Trophoblast cell (in vitro differentiated cells and primary cell): ENCODE data around the gene NHSL1.

Source experiments
- DNase-seq, 2 donors: peaks; one replicate each; pipeline ENCODE4 v3.0.0-alpha.2; 2016
- H2AFZ ChIP-seq: 2 replicates; pipeline ENCODE4 v1.6.1; 2013; ENCODE audit warnings: low read length, moderate library complexity, mild to moderate bottlenecking; ENCODE audit not compliant: insufficient read depth, poor library complexity
- H2AK5ac ChIP-seq: 2 replicates; pipeline ENCODE4 v1.6.1; 2013; ENCODE audit warnings: mild to moderate bottlenecking, low read length
- H2BK120ac ChIP-seq: 2 replicates; pipeline ENCODE4 v1.6.1; 2013; ENCODE audit warnings: low read length, mild to moderate bottlenecking, moderate library complexity; ENCODE audit not compliant: insufficient read depth, poor library complexity
- H2BK12ac ChIP-seq: 2 replicates; pipeline ENCODE4 v1.6.1; 2013; ENCODE audit warnings: mild to moderate bottlenecking, low read length, moderate library complexity
- H2BK5ac ChIP-seq: 2 replicates; pipeline ENCODE4 v1.6.1; 2013; ENCODE audit warnings: low read length, low read depth, moderate library complexity, mild to moderate bottlenecking; ENCODE audit not compliant: poor library complexity
- H3K14ac ChIP-seq: 2 replicates; pipeline ENCODE4 v1.6.1; 2013; ENCODE audit warnings: mild to moderate bottlenecking, low read length
- H3K18ac ChIP-seq: 2 replicates; pipeline ENCODE4 v1.6.1; 2013; ENCODE audit warnings: mild to moderate bottlenecking, low read length
- H3K23ac ChIP-seq: 2 replicates; pipeline ENCODE4 v1.6.1; 2013; ENCODE audit warnings: low read length
- H3K27ac ChIP-seq: 2 replicates; pipeline ENCODE4 v1.5.1; 2013; ENCODE audit warnings: low read depth, mild to moderate bottlenecking, inconsistent platforms, low read length, moderate library complexity
- H3K27me3 ChIP-seq: 2 replicates; pipeline ENCODE4 v1.6.1; 2013; ENCODE audit warnings: inconsistent platforms, mild to moderate bottlenecking, low read length, moderate library complexity; ENCODE audit not compliant: insufficient read depth
- H3K36me3 ChIP-seq, 2 experiments: 1 replicate in 1 of 2; 2 replicates in 1 of 2; pipeline ENCODE4 v1.6.1; 2013; ENCODE audit warnings: low read length in 2 of 2, mild to moderate bottlenecking in 2 of 2, moderate library complexity in 1 of 2; ENCODE audit not compliant: insufficient read depth in 2 of 2, control insufficient read depth in 1 of 2
- H3K4ac ChIP-seq: 2 replicates; pipeline ENCODE4 v1.6.1; 2013; ENCODE audit warnings: low read depth, mild to moderate bottlenecking, low read length, moderate library complexity
- H3K4me1 ChIP-seq, 2 experiments: 1 replicate in 1 of 2; 2 replicates in 1 of 2; pipeline ENCODE4 v1.6.1; 2013; ENCODE audit warnings: low read length in 2 of 2, mild to moderate bottlenecking in 2 of 2, moderate library complexity in 1 of 2; ENCODE audit not compliant: insufficient read depth in 2 of 2, control insufficient read depth in 1 of 2
- H3K4me2 ChIP-seq: 2 replicates; pipeline ENCODE4 v1.6.1; 2013; ENCODE audit warnings: inconsistent platforms, mild to moderate bottlenecking, low read length, moderate library complexity
- H3K4me3 ChIP-seq: 2 replicates; pipeline ENCODE4 v1.5.1; 2013; ENCODE audit warnings: mild to moderate bottlenecking, low read depth, low read length, inconsistent platforms
- H3K79me1 ChIP-seq: one replicate; pipeline ENCODE4 v1.6.1; 2013; ENCODE audit warnings: low read length
- H3K79me2 ChIP-seq: 2 replicates; pipeline ENCODE4 v1.6.1; 2013; ENCODE audit warnings: low read length, mild to moderate bottlenecking; ENCODE audit not compliant: control insufficient read depth, insufficient read depth, poor library complexity
- H3K9ac ChIP-seq: 2 replicates; pipeline ENCODE4 v1.6.1; 2013; ENCODE audit warnings: mild to moderate bottlenecking, low read length
- H3K9me3 ChIP-seq: 2 replicates; pipeline ENCODE4 v1.6.1; 2013; ENCODE audit warnings: low read depth, mild to moderate bottlenecking, control low read depth, inconsistent platforms, low read length; ENCODE audit not compliant: insufficient read depth
- H4K12ac ChIP-seq: 2 replicates; pipeline ENCODE4 v1.6.1; 2013; ENCODE audit warnings: low read depth, mild to moderate bottlenecking, low read length, moderate library complexity
- H4K8ac ChIP-seq: 2 replicates; pipeline ENCODE4 v1.6.1; 2013; ENCODE audit warnings: low read depth, mild to moderate bottlenecking, low read length, moderate library complexity
- H4K91ac ChIP-seq: one replicate; pipeline ENCODE4 v1.6.1; 2013; ENCODE audit warnings: low read depth, mild to moderate bottlenecking, low read length, moderate library complexity
- WGBS: extraction: QIAGEN DNeasy Blood & Tissue Kit; methylation state at CpG from one replicate; pipeline ENCODE4 v1.1.7; 2013; ENCODE audit warnings: missing lambda C conversion rate; ENCODE audit not compliant: insufficient read length, insufficient coverage; ENCODE audit errors: extremely low coverage; 5-methylcytosine and 5-hydroxymethylcytosine counted together

Gene NHSL1

DNA sequence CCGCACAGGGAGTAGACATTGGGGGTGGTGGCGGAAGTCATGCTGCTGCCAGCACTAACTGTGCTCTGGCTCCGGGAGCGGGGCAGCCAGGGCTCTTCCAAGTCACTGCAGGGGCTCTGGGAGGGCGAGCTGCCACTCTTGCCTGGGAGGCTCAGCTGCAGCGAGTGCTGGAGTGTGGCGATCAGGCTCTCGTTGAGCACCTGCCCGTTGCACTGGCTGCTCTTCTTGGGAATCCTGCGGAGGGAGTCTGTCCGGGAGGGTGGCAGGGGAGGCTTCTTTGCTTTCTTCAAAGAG is 67.3 kb downstream of the NHSL1 start:
- no peak overlapping the region for H2BK120ac ChIP-seq
- H4K8ac ChIP-seq, result no peak overlapping the region
- H3K79me2 ChIP-seq, result no peaks in the 10 kb centered on the region
- H3K36me3 ChIP-seq, result peaks cover 32 to 36% of the 10 kb centered on the region in 2 experiments
- H2AFZ ChIP-seq, result no peak overlapping the region
- no peak overlapping the region for H4K12ac ChIP-seq
- H2BK12ac ChIP-seq, result no peak overlapping the region
- no CpG with 5 or more reads among the region's 11 CpGs for WGBS
- no peak overlapping the region for H2AK5ac ChIP-seq
- H3K4me1 ChIP-seq, result no peaks in the 10 kb centered on the region
- no peak overlapping the region for H3K14ac ChIP-seq
- no peak overlapping the region for H2BK5ac ChIP-seq
- H3K9me3 ChIP-seq, result peaks cover 1% of the 10 kb centered on the region
- H3K27ac ChIP-seq, result no peak overlapping the region
- H3K9ac ChIP-seq, result no peak overlapping the region
- no peaks in the 10 kb centered on the region for H3K79me1 ChIP-seq
- H4K91ac ChIP-seq, result no peak overlapping the region
- no peak overlapping the region for H3K23ac ChIP-seq
- no peaks in the 10 kb centered on the region for H3K27me3 ChIP-seq
- no peak overlapping the region for H3K18ac ChIP-seq
- no peak overlapping the region for H3K4me3 ChIP-seq
- no peak overlapping the region for H3K4me2 ChIP-seq
- H3K4ac ChIP-seq, result no peak overlapping the region
- no peak for DNase-seq

DNA sequence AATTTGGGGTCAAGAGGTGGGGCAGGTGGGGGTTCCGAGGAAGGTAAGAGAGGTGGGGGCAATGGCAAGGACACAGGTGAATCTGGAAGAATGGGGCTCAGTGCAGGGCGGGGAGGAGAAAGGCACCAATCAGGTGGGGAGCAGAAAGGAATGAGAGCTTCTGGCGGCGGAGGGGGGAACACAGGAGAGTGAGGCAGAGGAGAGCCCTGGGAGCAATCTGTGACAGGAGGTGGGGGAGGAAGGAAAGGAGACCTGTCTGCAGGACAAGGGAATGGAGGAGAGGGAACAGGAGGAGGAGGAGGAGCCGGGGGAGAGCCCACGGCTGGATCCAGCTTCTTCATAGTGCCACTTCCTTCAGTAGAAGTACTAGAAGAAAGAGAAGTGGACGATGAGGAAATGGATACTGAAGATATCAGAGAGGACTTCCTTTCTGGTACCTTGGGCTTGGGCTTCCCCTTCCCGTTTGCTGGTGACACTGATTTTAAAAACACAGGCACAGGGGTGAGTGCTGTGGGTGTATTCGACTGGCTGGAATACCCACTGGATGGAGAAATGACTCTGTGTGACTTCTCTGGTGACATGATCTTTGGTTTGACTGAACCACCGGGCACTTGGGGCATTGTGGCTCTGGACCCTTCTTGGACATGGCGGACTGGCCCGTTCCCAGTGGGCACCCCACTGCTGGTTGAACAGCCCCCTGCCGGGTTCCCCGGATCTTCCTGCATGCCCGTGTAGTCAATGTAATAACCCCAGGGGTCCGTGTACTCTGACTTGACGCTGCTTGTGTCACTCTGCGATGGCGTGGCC is 67.8 kb downstream of the NHSL1 start:
- Histone ChIP-seq H3K18ac (no peak overlapping the region), H2BK120ac (no peak overlapping the region), H3K4me3 (no peak overlapping the region), H3K79me2 (no peaks in the 10 kb centered on the region), H2AFZ (no peak overlapping the region), H4K91ac (no peak overlapping the region), H3K9me3 (peaks cover 1% of the 10 kb centered on the region), H3K27me3 (no peaks in the 10 kb centered on the region), H3K4me1 (no peaks in the 10 kb centered on the region), H3K9ac (no peak overlapping the region), H3K23ac (no peak overlapping the region), H3K4ac (no peak overlapping the region), H2BK5ac (no peak overlapping the region), H2BK12ac (no peak overlapping the region), H2AK5ac (no peak overlapping the region), H4K8ac (no peak overlapping the region), H3K14ac (no peak overlapping the region), H3K79me1 (no peaks in the 10 kb centered on the region), H3K36me3 (peaks cover 34 to 38% of the 10 kb centered on the region in 2 experiments), H4K12ac (no peak overlapping the region), H3K27ac (no peak overlapping the region), H3K4me2 (no peak overlapping the region)
- no peak for DNase-seq
- no CpG with 5 or more reads among the region's 19 CpGs for WGBS

DNA sequence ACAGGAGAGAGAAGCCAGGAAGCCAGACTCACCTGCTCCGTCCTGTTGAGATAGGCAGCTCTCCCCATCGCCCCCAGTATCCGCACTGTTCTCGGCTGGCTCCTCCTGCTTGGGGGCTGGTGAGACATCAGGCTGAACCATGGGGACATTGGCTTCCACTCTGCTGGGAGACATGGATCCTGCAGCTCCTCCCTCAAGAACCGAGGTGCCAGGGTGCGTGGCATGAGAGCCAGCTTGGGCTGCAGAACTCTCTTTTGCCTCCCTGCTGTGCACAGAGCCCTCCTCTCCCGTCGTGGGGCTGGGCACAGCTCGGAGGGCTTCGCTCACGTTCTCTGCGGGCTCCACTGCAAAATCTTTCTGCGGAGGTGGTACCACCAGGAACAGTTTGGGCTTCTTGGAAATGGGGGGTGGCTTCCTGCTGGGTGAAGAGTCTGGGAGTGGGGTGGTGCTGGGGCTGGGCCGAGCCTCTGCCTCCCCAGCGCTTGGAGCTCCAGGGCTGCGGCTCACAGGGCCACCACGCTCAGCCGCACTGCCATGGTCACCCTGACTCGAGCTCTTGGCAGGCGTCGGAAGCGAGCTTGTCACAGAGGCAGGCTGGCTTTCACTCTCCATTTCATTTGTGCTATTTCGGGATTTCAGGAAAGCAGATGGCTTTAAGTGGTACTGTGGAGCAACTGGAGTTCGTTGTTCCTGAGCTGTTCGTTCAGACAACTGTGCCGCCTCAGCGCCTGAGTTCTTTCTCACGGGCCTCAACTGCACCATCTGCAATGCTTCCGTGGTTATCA is 68.7 kb downstream of the NHSL1 start:
- no peak overlapping the region for H3K23ac ChIP-seq
- H2BK5ac ChIP-seq, result no peak overlapping the region
- H3K9ac ChIP-seq, result no peak overlapping the region
- H4K12ac ChIP-seq, result no peak overlapping the region
- H3K27me3 ChIP-seq, result no peaks in the 10 kb centered on the region
- peaks cover 1% of the 10 kb centered on the region for H3K9me3 ChIP-seq
- no CpG with 5 or more reads among the region's 29 CpGs for WGBS
- no peaks in the 10 kb centered on the region for H3K4me1 ChIP-seq
- H2AFZ ChIP-seq, result no peak overlapping the region
- H3K36me3 ChIP-seq, result peaks cover 35 to 39% of the 10 kb centered on the region in 2 experiments
- no peak overlapping the region for H3K14ac ChIP-seq
- no peak overlapping the region for H2AK5ac ChIP-seq
- no peak overlapping the region for H2BK120ac ChIP-seq
- no peak overlapping the region for H3K4me3 ChIP-seq
- no peaks in the 10 kb centered on the region for H3K79me1 ChIP-seq
- no peak for DNase-seq
- no peak overlapping the region for H3K4ac ChIP-seq
- no peak overlapping the region for H3K4me2 ChIP-seq
- no peak overlapping the region for H4K91ac ChIP-seq
- H3K79me2 ChIP-seq, result no peaks in the 10 kb centered on the region
- H3K27ac ChIP-seq, result no peak overlapping the region
- no peak overlapping the region for H3K18ac ChIP-seq
- H2BK12ac ChIP-seq, result no peak overlapping the region
- H4K8ac ChIP-seq, result no peak overlapping the region

DNA sequence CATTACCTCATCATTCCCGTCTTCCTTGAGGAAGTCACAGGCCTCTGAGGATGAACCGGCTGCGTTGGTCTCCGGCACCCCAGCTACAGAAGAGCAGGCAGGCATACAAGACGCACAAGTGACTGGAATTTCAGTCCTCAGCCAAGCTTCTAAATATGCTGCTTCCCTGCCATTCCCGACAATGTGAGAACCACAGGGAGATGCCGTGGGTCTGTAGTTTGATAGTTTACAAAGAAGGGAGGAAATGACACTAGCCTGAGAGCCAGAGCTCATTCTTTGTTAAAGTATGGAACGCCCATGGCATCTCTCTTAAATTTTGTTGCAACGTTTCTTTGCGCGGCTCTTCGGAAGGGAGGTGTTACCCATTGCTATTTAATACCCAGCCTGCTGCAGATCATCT is 69.5 kb downstream of the NHSL1 start:
- Histone ChIP-seq H3K27ac (no peak overlapping the region), H2BK12ac (no peak overlapping the region), H3K4me1 (no peaks in the 10 kb centered on the region), H3K4ac (no peak overlapping the region), H3K9me3 (peaks cover 1% of the 10 kb centered on the region), H3K79me1 (no peaks in the 10 kb centered on the region), H3K23ac (no peak overlapping the region), H3K79me2 (no peaks in the 10 kb centered on the region), H3K14ac (no peak overlapping the region), H2BK120ac (no peak overlapping the region), H3K9ac (no peak overlapping the region), H3K18ac (no peak overlapping the region), H2BK5ac (no peak overlapping the region), H3K4me2 (no peak overlapping the region), H3K27me3 (no peaks in the 10 kb centered on the region), H4K8ac (no peak overlapping the region), H2AK5ac (no peak overlapping the region), H4K91ac (no peak overlapping the region), H3K4me3 (no peak overlapping the region), H3K36me3 (peaks cover 35 to 39% of the 10 kb centered on the region in 2 experiments), H2AFZ (no peak overlapping the region), H4K12ac (no peak overlapping the region)
- WGBS, result no CpG with 5 or more reads among the region's 12 CpGs
- DNase-seq, result no peak
